H9 (cell line): ENCODE measurements around the gene AGTPBP1. TPM values are rescaled to one million over a fixed set of nuclear protein-coding genes. Genes with fewer than 3 reads are reported as not detected.

Experiments used
- DNase-seq: peaks from one replicate; pipeline ENCODE4 v3.0.0-alpha.2; 2017
- H2AFZ ChIP-seq: one replicate; pipeline ENCODE4 v1.6.1; 2013; ENCODE audit warnings: mild to moderate bottlenecking, low read length, control low read depth, moderate library complexity
- H2AK5ac ChIP-seq: 2 replicates; pipeline ENCODE4 v1.6.1; 2013; ENCODE audit warnings: low read length, control low read depth, mixed read lengths; ENCODE audit not compliant: insufficient read length
- H2BK120ac ChIP-seq: one replicate; pipeline ENCODE4 v1.6.1; 2013; ENCODE audit warnings: low read depth, mild to moderate bottlenecking, low read length, control low read depth, inconsistent platforms; ENCODE audit not compliant: poor library complexity, severe bottlenecking
- H2BK12ac ChIP-seq: 2 replicates; pipeline ENCODE4 v1.6.1; 2013; ENCODE audit warnings: low read length, control low read depth, mixed read lengths, low read depth; ENCODE audit not compliant: insufficient read length
- H2BK15ac ChIP-seq: 2 replicates; pipeline ENCODE4 v1.6.1; 2013; ENCODE audit warnings: low read depth, low read length, control low read depth
- H2BK20ac ChIP-seq: one replicate; pipeline ENCODE4 v1.6.1; 2013; ENCODE audit warnings: low read depth, mild to moderate bottlenecking, low read length, control low read depth, inconsistent platforms; ENCODE audit not compliant: poor library complexity, severe bottlenecking
- H2BK5ac ChIP-seq: 2 replicates; pipeline ENCODE4 v1.6.1; 2013; ENCODE audit warnings: low read length, control low read depth, mixed read lengths; ENCODE audit not compliant: insufficient read length
- H3K14ac ChIP-seq: 2 replicates; pipeline ENCODE4 v1.6.1; 2013; ENCODE audit warnings: low read length, control low read depth; ENCODE audit not compliant: insufficient read depth
- H3K18ac ChIP-seq: 2 replicates; pipeline ENCODE4 v1.6.1; 2013; ENCODE audit warnings: low read depth, mild to moderate bottlenecking, mixed read lengths, low read length, control low read depth; ENCODE audit not compliant: insufficient read length
- H3K23ac ChIP-seq: 2 replicates; pipeline ENCODE4 v1.6.1; 2013; ENCODE audit warnings: low read length, control low read depth, mixed read lengths, low read depth; ENCODE audit not compliant: insufficient read length
- H3K23me2 ChIP-seq: 2 replicates; pipeline ENCODE4 v1.6.1; 2013; ENCODE audit warnings: low read depth, mild to moderate bottlenecking, mixed read lengths, low read length, control low read depth; ENCODE audit not compliant: insufficient read length, poor library complexity, severe bottlenecking
- H3K27ac ChIP-seq: 2 replicates; pipeline ENCODE4 v1.5.1; 2013; ENCODE audit warnings: low read length, control low read depth, mixed read lengths, low read depth; ENCODE audit not compliant: insufficient read length
- H3K27me3 ChIP-seq: 2 replicates; pipeline ENCODE4 v1.6.1; 2013; ENCODE audit warnings: low read length, control low read depth, inconsistent platforms; ENCODE audit not compliant: insufficient read depth
- H3K4ac ChIP-seq: 2 replicates; pipeline ENCODE4 v1.6.1; 2013; ENCODE audit warnings: low read depth, mild to moderate bottlenecking, control low read depth, inconsistent platforms, low read length, moderate library complexity
- H3K4me1 ChIP-seq: 2 replicates; pipeline ENCODE4 v1.6.1; 2013; ENCODE audit warnings: low read length, control low read depth, inconsistent platforms; ENCODE audit not compliant: insufficient read depth
- H3K4me2 ChIP-seq: 2 replicates; pipeline ENCODE4 v1.6.1; 2013; ENCODE audit warnings: low read length, control low read depth, mixed read lengths; ENCODE audit not compliant: insufficient read length, insufficient read depth
- H3K56ac ChIP-seq: 2 replicates; pipeline ENCODE4 v1.6.1; 2013; ENCODE audit warnings: low read depth, mild to moderate bottlenecking, mixed read lengths, low read length, control low read depth; ENCODE audit not compliant: insufficient read length
- H3K79me1 ChIP-seq: 2 replicates; pipeline ENCODE4 v1.6.1; 2013; ENCODE audit warnings: low read depth, mild to moderate bottlenecking, moderate library complexity, low read length, control low read depth, inconsistent platforms; ENCODE audit not compliant: insufficient read depth, poor library complexity, severe bottlenecking
- H3K79me2 ChIP-seq: 2 replicates; pipeline ENCODE4 v1.6.1; 2013; ENCODE audit warnings: low read length, control low read depth, inconsistent platforms; ENCODE audit not compliant: insufficient read depth
- H3K9ac ChIP-seq: 2 replicates; pipeline ENCODE4 v1.6.1; 2013; ENCODE audit warnings: low read length, control low read depth, mixed read lengths; ENCODE audit not compliant: insufficient read length; ENCODE audit errors: extremely low read depth
- H3K9me3 ChIP-seq: one replicate; pipeline ENCODE4 v1.6.1; 2013; ENCODE audit warnings: low read depth, low read length, inconsistent platforms; ENCODE audit not compliant: control insufficient read depth
- H3T11ph ChIP-seq: one replicate; pipeline ENCODE4 v1.6.1; 2013; ENCODE audit warnings: mild to moderate bottlenecking, low read length, control low read depth, inconsistent platforms
- H4K20me1 ChIP-seq: one replicate; pipeline ENCODE4 v1.6.1; 2013; ENCODE audit not compliant: control insufficient read depth, insufficient read length, insufficient read depth
- H4K5ac ChIP-seq: 2 replicates; pipeline ENCODE4 v1.6.1; 2013; ENCODE audit warnings: low read depth, mild to moderate bottlenecking, mixed read lengths, low read length, control low read depth; ENCODE audit not compliant: insufficient read length
- H4K8ac ChIP-seq: replicated peaks from 2 replicates; pipeline ENCODE4 v1.6.1; 2013; ENCODE audit warnings: low read length, control low read depth, mixed read lengths, low read depth; ENCODE audit not compliant: insufficient read length
- H4K91ac ChIP-seq: 2 replicates; pipeline ENCODE4 v1.6.1; 2013; ENCODE audit warnings: low read depth, mild to moderate bottlenecking, moderate library complexity, mixed read lengths, low read length, control low read depth; ENCODE audit not compliant: insufficient read length
- H3K27ac Mint-ChIP-seq, 3 experiments: 2 replicates in 2 of 3; 3 replicates in 1 of 3; pipeline ENCODE4 v1.8.0; 2020 to 2021; ENCODE audit warnings: mixed read lengths in 3 of 3, mild to moderate bottlenecking in 1 of 3, moderate library complexity in 1 of 3
- H3K27me3 Mint-ChIP-seq: 2 replicates; pipeline ENCODE4 v1.8.0; 2021; ENCODE audit warnings: low read depth, mild to moderate bottlenecking, moderate library complexity, mixed read lengths
- H3K36me3 Mint-ChIP-seq, 3 experiments: 2 replicates in 2 of 3; 3 replicates in 1 of 3; pipeline ENCODE4 v1.8.0; 2020 to 2021; ENCODE audit warnings: low read depth in 3 of 3, mixed read lengths in 3 of 3; ENCODE audit not compliant: insufficient read depth in 1 of 3
- H3K4me1 Mint-ChIP-seq, 2 experiments: 2 replicates each; pipeline ENCODE4 v1.8.0; 2020; ENCODE audit warnings: mixed read lengths in 2 of 2
- H3K4me3 Mint-ChIP-seq, 2 experiments: 2 replicates in 1 of 2; 3 replicates in 1 of 2; pipeline ENCODE4 v1.8.0; 2020 to 2021; ENCODE audit warnings: mild to moderate bottlenecking in 2 of 2, mixed read lengths in 2 of 2, moderate library complexity in 1 of 2
- H3K9me3 Mint-ChIP-seq, 2 experiments: 2 replicates in 1 of 2; 3 replicates in 1 of 2; pipeline ENCODE4 v1.8.0; 2020; ENCODE audit warnings: mild to moderate bottlenecking in 2 of 2, mixed read lengths in 2 of 2, moderate library complexity in 1 of 2
- CTCF ChIP-seq: fragments of 200-600 bp; sonication (generic); conservative IDR thresholded peaks from 3 replicates; pipeline ENCODE4 v1.8.0; 2021; ENCODE audit warnings: antibody characterized with exemption, mild to moderate bottlenecking
- WGBS: extraction: QIAGEN DNeasy Blood & Tissue Kit; methylation state at CpG from one replicate; pipeline ENCODE4 v1.1.7; 2013; ENCODE audit warnings: missing lambda C conversion rate, low lambda C conversion rate, mixed read lengths; ENCODE audit not compliant: insufficient read length; ENCODE audit errors: extremely low coverage; 5-methylcytosine and 5-hydroxymethylcytosine counted together
- total RNA-seq: library from RNA; stranded (reverse); gene quantifications from 2 replicates; pipeline ENCODE4 v1.2.1, GENCODE V29; 2021

Gene AGTPBP1
- total RNA-seq, 1 experiment from 2014 or later, result 53.1 TPM

GRCh38 chr9:85630676-85631075, 111.1 kb downstream of the AGTPBP1 start:
- TF ChIP-seq CTCF, result no peak
- H3K23me2 ChIP-seq, result no peaks in the 10 kb centered on the region
- no peak overlapping the region for H2BK12ac ChIP-seq
- H2AK5ac ChIP-seq, result no peak overlapping the region
- H3K23ac ChIP-seq, result no peak overlapping the region
- WGBS, result no CpG with 5 or more reads among the region's 1 CpG
- no peak overlapping the region for H3K18ac ChIP-seq
- no peaks in the 10 kb centered on the region for H3K4me1 Mint-ChIP-seq
- no peak overlapping the region for H2BK5ac ChIP-seq
- H3K14ac ChIP-seq, result no peak overlapping the region
- no peaks in the 10 kb centered on the region for H3K9me3 Mint-ChIP-seq
- no peak overlapping the region for H4K91ac ChIP-seq
- no peaks in the 10 kb centered on the region for H3K79me2 ChIP-seq
- H2BK120ac ChIP-seq, result no peak overlapping the region
- peaks cover 5 to 11% (median 8%) of the 10 kb centered on the region in 3 experiments; a peak in 5 of 7 replicates for H3K36me3 Mint-ChIP-seq
- no peaks in the 10 kb centered on the region for H3K4me1 ChIP-seq
- no peak overlapping the region for H3K9ac ChIP-seq
- H2BK20ac ChIP-seq, result no peak overlapping the region
- H3K4ac ChIP-seq, result no peak overlapping the region
- H3K56ac ChIP-seq, result no peak overlapping the region
- H3K27ac Mint-ChIP-seq, result no peak overlapping the region; a peak in 1 of 7 replicates
- no peaks in the 10 kb centered on the region for H3K9me3 ChIP-seq
- H3T11ph ChIP-seq, result no peak overlapping the region
- H4K20me1 ChIP-seq, result no peaks in the 10 kb centered on the region
- H3K4me2 ChIP-seq, result no peak overlapping the region
- H3K27me3 Mint-ChIP-seq, result no peaks in the 10 kb centered on the region
- no peak overlapping the region for H3K27ac ChIP-seq
- no peak overlapping the region for H4K8ac ChIP-seq
- no peak overlapping the region for H2AFZ ChIP-seq
- H3K79me1 ChIP-seq, result no peaks in the 10 kb centered on the region
- H3K27me3 ChIP-seq, result no peaks in the 10 kb centered on the region
- DNase-seq, result no peak
- H2BK15ac ChIP-seq, result no peak overlapping the region
- H3K4me3 Mint-ChIP-seq, result no peak overlapping the region
- H4K5ac ChIP-seq, result no peak overlapping the region
